ENCODE measurements around the gene USP12.

The USP12 gene

DNA sequence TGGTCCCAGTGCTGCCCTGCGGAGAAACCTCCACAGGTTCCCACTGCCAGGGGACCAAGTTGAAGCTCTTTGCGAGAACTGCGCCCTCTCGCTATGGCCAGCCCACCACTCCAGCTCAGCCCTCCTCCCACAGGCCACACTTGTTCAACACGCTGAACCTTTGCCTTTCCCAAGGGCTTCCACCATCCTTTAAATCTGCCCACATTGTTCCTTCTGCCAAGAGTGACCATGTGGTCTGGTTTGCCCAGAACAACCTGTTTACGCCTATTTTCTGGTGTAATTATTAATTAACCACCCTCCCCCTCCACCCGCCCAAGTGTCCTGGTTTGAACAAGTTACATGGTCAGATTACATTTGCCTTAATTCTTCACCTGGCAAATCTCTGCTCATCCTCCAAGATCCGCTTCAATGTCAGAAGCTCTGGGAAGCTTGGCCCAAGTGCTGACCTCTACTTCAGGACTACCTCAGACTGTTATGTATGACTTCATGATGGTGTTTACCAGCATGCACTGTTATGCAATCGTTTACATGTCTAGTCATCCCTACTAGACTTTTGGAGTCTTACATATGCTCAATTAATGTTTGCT, 12.0 kb upstream of the USP12 start:
- DNase-seq (ENCODE audit: low spot score): no peak

DNA sequence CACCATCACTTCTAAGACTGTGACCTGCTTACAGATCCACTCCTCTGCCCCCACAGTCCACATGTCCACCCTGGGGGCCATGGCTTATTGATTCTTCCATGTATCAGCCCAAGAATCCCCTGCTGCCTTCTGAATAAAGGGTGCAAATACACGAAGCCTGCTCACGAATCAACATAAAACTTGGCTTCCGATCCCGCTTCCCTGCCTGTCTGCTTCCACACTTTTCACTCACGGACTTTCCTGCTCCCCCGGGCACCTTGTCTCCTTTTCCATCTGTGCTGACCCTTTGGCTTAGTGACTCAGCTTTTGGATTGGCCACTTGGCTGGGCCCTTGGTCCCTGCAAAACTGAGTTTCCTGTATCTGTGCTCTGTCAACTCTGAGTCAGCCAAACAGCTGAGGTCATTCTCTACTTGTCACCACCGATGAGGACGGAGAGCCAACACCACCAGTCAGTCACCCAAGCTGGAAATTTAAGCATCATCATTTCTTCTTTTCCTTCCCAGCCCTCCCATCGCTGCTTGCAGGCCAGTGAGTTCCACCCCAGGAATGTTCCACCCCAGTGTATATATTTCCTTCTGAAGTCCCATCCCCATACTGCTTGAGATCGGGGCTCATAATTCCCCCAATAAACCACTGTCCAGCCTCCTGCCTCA, 11.4 kb upstream of the USP12 start:
- DNase-seq (ENCODE audit: low spot score): no peak

DNA sequence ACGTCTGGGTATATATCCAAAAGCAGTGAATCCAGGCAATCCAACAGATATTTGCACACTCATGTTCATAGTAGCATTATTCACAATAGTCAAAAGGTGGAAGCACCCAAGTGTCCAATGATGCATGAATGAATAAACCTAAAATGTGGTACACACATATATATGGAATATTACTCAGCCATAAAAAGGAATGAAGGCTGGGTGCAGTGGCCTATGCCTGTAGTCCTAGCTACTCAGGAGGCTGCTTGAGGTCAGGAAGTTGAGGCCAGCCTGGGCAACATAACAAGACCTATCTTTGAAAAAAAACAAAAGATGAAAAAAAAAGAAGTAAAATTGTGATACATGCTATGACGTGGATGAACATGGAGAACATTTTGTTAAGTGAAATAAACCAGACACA, 10.4 kb upstream of the USP12 start:
- no peak for DNase-seq (ENCODE audit: low spot score)

DNA sequence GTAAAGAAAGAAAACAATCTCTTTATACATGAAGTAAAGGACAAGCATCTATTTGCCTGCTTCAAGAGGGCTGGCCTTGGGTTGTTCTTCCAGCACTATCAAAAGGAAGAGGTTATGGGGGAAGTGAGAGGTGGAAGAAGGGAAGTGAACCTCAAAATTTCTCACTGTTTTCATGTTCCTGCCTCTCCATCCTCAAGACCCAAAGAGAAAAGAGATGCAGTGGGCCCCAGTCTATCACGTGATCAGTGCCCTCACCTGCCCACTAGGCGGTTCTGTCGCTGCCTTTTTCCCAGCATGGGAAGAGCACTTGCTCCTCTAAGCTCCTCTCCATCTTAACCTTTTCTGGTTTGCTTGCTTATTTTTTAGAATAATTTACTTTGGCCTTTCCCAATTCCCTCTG, 6.2 kb upstream of the USP12 start:
- no peak for DNase-seq (ENCODE audit: low spot score)

DNA sequence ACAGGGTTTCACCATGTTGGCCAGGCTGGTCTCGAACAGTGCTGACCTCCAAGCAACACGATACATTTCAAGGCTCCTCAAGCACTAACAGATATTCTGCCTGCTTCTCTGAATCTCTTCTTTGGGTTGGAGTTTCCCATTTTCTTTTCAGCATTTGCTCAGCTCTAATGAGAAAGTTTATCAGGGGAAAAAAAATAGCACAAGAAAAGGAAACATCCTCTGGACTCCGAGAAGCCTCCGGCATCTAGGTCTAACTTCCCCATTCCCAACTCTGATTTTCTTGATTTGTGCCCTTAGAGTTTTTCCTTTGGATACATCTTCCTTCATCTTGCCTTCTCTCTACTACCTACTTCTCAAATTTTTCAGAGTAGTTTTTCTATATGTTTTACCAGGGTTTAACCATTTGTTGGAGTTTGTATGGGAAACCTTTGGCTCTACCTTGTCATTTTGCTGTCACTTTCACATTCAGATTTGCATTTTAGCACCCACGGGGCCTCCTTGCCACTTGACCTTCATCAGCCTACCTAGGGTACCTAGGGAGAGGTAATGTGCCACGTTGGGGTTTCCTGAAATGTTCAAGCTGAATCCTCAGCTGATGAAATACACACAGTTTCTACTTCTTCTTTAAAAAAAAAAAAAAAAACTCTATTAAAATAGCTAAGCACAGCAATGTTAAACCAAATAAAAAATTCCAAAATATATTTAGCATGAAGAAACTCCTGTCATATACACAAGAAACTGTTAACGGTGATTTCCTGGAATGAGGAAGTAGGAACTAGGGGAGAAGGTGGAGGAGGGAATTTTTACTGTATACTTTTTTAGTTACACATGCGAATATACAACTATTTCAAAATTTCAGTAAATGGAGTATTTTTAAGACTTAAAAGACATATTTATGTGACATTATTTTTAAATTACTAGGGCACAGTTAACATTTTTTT, 5.1 kb upstream of the USP12 start:
- no peak for DNase-seq (ENCODE audit: low spot score)

DNA sequence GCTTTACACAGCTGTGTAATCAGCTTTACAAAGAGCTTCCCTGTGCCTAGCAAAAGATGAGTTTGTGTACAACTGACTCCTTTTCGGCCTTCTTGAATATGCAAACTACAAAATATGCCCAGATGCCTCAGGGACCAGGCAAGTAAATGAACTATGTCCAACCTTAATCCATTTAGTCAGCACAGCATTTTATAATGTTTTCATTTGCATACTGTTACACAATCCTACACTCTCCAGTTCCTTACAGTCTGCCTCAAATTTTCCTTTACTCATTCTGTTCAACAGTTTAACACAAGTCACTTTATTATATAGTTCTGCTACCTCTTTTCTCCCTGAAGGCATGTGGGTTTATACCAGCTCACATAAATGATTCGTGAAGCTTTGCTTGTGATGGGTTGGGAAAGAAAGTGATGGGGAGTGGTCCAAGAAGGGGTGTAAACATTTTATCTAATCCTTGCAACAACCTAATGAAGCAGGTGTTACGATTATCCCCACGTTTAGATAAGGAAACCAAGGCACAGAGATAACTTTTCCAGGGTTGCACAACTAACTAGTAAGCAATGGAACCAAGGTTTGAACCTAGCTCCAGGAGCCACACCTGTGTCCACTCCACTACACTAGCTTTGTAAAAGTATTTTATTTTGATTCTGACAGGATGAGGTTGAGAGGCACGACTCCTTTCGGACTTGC, 3.3 kb upstream of the USP12 start:
- DNase-seq (ENCODE audit: low spot score): no peak

DNA sequence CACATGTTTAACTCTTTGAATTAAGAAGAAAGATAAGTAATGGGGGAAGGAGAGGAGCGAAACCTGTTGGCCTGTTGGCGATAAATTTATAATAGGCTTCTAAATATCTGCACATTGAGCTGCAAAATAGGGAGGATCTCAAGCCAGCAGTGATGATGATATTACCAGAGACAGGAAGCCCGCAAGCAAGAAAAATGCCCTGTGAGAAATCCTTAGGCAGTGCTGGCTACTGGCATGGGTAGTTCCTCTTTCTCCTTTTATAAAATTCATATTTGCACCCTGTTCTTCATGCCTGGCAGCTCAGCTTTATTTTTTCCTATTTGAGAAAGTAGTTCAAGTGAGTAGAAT, 858 bp upstream of the USP12 start:
- DNase-seq (ENCODE audit: low spot score): peak; percentile 35

DNA sequence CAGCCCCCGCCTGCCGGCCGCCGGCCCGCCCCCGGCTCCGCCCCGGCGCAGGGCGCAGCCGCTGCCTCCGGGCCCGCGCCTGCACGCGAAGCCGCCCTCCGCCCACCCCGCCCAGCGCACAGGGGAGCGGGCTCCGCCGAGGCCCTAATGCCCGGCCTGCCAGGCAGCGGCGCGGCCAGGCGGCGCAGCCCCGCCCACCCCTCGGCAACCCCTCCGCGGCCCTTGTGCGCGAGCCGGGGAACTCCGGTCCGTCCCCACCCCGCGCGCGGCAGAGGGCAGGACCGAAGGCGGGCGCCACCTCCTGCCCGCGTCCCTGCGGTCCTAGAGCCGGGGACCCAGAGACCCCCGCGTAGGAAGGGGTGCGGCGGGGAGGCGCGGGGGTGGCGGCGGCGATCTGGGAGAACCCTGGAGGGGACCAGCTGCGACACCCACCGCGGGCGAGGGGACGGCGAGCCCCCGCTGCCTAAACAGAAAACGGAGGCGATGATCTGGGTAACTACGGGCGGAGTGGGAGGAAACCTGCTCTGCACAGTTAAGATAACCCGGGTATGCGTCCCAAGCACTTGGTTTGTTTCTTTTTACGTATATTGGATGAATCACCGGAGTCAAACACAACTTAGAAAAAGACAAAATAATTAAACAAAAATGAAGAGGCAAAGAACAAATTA, 350 bp upstream of the USP12 start:
- peak; percentile 95 for DNase-seq (ENCODE audit: low spot score)

DNA sequence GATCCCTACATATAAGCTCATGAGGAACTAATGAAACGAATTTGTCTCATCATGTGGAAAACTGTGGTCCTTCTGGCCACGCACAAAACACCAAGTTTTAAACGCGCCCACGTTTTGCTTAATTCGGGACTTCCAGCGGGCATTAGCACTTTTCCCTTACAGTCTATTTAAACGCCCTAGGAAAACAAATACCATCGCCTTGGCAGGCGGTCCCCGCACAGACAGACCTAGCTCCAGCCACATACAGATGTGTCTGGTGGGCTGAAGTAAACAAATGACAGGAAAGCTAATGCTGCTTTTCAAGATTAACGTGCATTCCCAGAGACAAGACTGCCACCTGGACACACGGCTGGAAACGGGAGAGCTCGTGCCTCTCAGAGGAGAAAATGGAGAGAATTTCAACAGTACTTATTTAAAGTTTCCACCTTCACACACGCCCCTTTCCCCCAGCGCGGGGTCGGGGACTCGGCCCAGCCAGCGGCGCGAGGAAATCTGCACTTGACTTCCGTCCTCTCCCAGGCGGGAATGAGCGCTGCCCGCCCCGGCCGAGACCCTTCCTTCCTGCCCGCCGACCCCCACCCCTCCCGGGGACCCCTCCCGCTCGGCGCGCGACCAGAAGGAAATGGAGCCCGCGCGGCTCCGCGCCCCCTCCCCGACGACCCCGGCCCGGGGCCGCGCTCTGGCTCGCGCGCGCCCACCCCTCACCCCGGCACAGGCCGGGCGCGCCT, 931 bp downstream of the USP12 start:
- DNase-seq (ENCODE audit: low spot score): no peak

DNA sequence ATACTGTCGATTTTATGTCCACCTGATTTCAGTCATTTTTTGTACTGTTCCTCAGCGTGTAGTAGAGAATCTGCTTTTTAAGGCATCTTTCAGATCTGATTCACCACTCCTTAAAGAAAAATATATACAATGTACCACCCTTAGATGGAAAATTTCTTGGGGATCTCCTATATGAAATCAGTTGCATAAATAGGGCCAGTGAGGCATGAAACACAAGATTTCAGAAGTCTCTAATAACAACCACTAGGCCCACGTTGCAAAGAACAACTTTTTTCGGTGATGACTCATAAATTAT, 1.4 kb downstream of the USP12 start:
- peak; percentile 48 for DNase-seq (ENCODE audit: low spot score)

DNA sequence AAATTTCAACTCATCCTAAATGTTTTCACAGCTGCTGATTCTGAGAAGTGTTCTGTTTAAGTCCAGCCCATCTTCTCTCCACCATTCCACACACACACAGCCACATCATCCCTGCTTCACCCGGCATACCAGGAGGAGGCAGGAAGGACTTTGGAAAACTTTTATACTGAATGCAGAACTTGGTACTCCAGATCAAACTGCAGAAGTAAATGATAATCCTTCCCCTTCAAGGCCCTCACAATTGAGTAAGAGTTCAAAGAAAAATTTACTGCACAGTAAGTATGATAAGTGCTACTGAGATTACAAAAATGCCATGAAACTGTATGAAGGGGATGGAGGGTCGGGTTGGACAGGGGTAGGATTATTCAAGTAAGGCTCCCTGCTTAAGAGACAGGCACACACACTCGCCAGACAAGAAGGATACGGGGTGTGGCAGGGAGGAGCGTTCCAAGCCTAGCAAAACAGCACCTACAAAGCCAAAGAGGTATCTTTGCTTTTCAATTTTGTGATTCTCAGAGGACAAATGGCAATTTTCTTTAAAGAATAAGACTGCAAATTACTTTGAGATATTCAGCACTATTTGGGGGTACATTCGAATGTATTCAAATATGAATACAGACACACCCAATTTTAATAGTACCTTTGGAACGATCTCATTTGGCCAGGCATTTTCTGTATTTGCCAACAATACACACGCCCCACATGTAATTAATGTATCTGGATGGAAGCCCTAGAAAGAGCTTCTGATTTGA, 2.5 kb downstream of the USP12 start:
- DNase-seq (ENCODE audit: low spot score): no peak

DNA sequence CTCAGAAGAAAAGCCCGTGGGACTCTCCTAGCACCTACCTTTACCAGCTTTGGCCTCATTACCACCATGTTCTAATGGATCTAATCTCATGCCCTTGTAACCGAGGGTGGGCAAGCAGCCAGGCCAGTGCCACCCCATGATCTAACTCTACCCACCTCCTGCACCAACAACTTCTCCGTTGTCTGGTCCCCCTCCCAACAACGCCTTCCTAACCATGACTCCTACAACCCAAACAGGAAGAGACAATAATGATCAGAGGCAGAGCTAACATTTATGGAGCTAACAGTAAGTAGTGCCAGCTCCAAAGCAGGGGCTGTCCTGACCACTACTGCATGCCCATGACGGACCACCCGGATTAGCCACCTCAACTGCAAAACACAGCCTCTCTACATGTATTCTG, 3.5 kb downstream of the USP12 start:
- DNase-seq (ENCODE audit: low spot score): no peak

DNA sequence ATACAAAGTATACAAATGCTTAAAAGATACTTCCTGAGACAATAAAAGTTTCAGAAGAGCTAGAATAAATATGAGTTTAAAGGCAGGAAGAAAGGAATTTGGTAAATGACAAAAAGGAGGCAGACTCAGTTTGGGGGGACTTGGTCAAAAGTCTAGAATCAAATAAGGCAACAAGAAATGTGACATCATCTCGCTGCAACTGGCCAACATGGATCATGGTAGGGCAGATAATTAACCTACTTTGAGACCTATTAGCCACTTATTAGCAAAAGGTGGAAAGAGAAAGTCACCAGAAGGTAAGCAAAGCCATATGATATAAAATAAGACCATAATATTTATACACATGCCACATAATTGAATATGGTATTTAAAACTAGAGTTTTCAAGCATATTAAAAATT, 5.3 kb downstream of the USP12 start:
- DNase-seq (ENCODE audit: low spot score): no peak

DNA sequence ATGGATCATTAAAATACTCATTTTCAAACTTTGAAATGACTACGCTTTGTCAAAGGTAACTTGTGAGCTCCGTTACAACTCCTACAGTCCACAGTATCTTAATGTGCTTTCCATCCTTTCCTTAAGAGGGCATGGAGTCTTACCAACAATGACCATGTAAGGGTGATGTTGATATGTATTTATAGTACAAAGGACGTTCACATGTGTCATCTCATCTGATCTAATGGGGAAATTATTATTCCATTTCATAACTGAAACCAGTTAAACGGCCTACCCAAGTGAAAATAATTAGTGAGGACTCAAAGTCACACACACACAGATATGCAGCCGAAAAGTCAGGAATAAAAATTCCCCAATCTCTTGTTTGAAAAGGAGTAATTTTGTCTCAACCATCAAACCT, 9.6 kb downstream of the USP12 start:
- no peak for DNase-seq (ENCODE audit: low spot score)

DNA sequence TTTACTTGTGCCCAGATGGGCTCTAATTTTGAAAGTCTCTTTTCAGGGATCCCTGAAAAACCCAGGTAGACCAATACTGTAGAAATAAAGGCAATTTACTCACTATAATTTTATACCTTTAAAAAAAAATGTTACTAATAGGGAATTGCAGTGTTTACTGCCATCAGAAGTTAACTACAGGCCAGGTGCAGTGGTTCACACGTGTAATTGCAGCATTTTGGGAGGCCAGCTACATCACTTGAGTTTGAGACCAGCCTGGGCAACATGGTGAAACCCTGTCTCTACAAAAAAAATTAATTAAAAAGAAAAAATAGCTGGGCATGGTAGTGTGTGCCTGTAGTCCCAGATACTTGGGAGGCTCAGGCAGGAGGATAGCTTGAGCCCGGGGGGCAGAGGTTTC, 10.2 kb downstream of the USP12 start:
- no peak for DNase-seq (ENCODE audit: low spot score)

DNA sequence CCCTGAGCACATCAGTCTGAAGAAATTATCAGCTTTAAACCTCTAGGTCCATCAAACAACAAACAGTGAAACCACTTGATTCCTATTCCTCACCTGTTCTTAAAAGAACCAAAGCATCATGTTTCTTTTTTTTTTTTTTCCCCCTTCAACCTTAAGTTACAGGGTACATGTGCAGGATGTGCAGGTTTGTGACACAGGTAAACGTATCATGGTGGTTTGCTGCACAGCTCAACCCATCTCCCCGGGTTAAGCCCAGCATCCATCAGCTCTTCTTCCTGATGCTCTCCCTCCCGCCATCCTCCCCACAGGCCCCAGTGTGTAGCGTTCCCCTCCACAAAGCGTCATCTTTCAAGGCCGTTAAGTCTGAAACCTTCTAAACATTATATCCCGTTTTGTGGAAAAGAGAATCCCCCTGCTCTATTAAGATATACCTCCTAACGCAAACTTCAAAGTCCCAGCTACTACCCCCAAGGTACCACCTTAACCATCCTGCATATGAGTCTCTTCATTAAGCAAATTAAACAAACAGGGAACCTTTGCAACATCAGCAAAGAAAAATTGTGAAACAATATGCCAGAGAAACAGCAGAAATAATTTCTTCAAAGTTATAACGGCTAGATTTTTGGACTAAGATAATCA, 10.8 kb downstream of the USP12 start:
- DNase-seq (ENCODE audit: low spot score): no peak

DNA sequence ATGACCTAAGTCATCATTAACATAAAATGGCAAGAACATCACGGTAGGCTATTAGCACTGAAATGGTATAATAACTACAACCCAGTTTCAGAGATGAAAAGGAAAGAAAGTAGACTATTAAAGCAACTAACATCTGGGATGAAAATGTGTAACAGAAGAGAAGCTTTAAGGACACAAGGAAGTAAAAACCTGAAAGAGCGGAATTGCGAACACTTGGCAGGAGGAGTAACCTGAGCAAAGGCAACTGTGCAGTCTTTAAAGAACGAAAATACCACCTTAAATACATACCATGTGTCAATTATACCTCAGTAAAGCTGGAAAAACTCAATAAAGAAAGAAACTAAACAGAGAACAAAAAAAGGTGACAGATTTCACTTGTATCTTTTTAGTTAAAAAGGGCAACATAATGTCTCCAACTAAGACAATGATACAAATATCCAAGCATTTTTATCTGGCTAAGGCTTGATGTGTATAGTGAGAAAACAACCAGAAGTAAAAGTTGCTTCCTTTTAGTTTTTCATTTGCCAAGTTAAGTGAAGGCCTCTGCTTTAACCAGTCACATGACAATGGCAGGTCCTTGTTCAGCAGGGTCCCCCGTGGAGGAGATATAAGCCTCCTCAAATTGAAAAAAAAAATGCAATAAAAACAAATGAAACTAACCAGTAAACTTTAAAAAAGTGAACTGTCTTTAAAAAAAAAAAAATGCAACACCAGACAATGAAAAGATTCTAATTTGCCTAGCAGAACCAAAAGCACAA, 11.6 kb downstream of the USP12 start:
- no peak for DNase-seq (ENCODE audit: low spot score)

DNA sequence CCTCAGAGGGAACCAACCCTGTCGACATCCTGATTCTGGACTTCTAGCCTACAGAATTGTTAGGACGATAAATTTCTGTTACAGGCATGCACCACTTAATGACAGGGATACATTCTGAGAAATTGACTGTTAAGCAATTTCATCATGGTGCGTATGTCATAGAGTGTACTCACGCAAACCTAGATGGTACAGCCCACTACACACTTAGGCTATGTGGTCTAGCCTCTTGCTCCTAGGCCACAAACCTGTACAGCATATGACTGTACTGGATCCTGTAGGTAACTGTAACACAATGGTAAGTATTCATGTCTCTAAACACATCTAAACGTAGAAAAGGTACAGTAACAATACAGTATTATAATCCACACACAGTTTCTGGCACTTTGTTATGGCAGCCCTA, 13.3 kb downstream of the USP12 start:
- no peak for DNase-seq (ENCODE audit: low spot score)

DNA sequence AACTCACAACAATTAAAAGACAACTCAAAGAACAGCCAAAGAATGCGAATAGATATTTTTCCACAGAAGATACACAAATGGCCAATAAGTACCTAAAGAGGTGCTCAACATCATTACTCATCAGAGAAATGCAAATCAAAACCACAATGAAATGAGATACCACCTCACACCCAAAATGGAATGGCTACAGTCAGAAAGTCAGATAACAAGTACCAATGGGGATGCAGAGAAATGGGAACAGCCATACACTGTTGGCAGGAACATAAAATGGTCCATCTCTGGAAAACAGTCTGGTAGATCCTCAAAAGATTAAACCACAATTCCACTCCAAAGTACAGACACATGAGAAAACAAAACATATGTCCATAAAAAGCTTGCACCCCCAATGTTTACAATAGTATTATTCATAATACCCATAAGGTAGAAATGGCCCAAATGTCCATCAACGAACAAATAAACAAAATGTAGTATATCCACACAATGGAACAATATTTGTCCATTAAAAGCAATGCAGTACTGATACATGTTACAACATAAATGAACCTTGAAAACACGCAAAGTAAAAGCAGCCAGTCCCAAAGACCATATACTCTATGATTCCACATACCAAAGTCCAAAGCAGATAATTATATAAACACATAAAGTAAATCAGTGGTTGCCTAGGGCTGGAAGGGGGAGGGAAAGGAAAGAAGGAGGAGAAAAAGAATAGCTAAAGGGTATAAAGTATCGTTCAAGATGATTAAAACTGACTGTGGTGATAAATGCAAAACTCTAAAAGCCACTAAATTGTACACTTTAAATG, 19.6 kb downstream of the USP12 start:
- no peak for DNase-seq (ENCODE audit: low spot score)

Measured in CD4-positive, alpha-beta T cell treated with Interleukin-2 at 100 ng/mL for 4 hours (primary cell).